HepG2 (cell line): ENCODE results near the gene BOD1L1. TPM values are rescaled to one million over a fixed set of nuclear protein-coding genes. Genes with fewer than 3 reads are reported as not detected.
A peak's percentile ranks its signal among the peaks of the same experiment; 100 is the strongest.

Experiments
- ATF1 ChIP-seq: IDR thresholded peaks from 2 replicates; pipeline ENCODE4 v1.6.1; 2016; ENCODE audit warnings: mild to moderate bottlenecking, control low read depth
- BCL6 ChIP-seq: IDR thresholded peaks from 2 replicates; pipeline ENCODE4 v1.6.1; 2016; ENCODE audit warnings: missing genetic modification reagents, missing compliant biosample characterization
- CSRNP1 ChIP-seq: sonication (generic); formaldehyde crosslinking; IDR thresholded peaks from 2 replicates; pipeline ENCODE4 v1.8.1; 2023; ENCODE audit warnings: mild to moderate bottlenecking, missing genetic modification reagents
- GABPA ChIP-seq, 2 experiments: IDR thresholded peaks; 2 replicates each; pipeline ENCODE4 v1.6.1; 2011 to 2016; ENCODE audit warnings: low read depth in 2 of 2, low read length in 1 of 2, missing biosample characterization in 1 of 2, missing genetic modification characterization in 1 of 2
- GMEB1 ChIP-seq: sonication (generic); formaldehyde crosslinking; IDR thresholded peaks from 2 replicates; pipeline ENCODE4 v1.5.1; 2020; ENCODE audit warnings: missing genetic modification reagents, mild to moderate bottlenecking, borderline replicate concordance
- HNF1B ChIP-seq: sonication (generic); formaldehyde crosslinking; IDR thresholded peaks from 2 replicates; pipeline ENCODE4 v1.5.1; 2020; ENCODE audit warnings: mild to moderate bottlenecking, moderate library complexity, missing genetic modification reagents
- MED1 ChIP-seq: sonication (generic); formaldehyde crosslinking; IDR thresholded peaks from 2 replicates; pipeline ENCODE4 v1.4.0; 2020; ENCODE audit warnings: missing genetic modification reagents
- POLR2AphosphoS5 ChIP-seq: IDR thresholded peaks from 2 replicates; pipeline ENCODE4 v1.6.1; 2012; ENCODE audit warnings: low read depth, low read length
- PTBP1 ChIP-seq: fragments of 200-400 bp; formaldehyde crosslinking; IDR thresholded peaks from 2 replicates; pipeline ENCODE4 v1.6.1; 2018; ENCODE audit warnings: low read length, low read depth; ENCODE audit not compliant: poor library complexity, severe bottlenecking
- RAD51 ChIP-seq: fragments of 450-650 bp; IDR thresholded peaks from 2 replicates; pipeline ENCODE4 v1.6.1; 2016; ENCODE audit warnings: borderline replicate concordance
- RFXAP ChIP-seq: sonication (generic); formaldehyde crosslinking; IDR thresholded peaks from 2 replicates; pipeline ENCODE4 v1.4.0; 2020; ENCODE audit warnings: missing genetic modification reagents, borderline replicate concordance
- TBX2 ChIP-seq: sonication (generic); formaldehyde crosslinking; IDR thresholded peaks from 2 replicates; pipeline ENCODE4 v1.5.0; 2020; ENCODE audit warnings: missing genetic modification reagents, mild to moderate bottlenecking, borderline replicate concordance
- THAP7 ChIP-seq: sonication (generic); formaldehyde crosslinking; IDR thresholded peaks from 2 replicates; pipeline ENCODE4 v1.8.1; 2023; ENCODE audit warnings: mild to moderate bottlenecking, missing genetic modification reagents
- UBTF ChIP-seq: sonication (generic); formaldehyde crosslinking; IDR thresholded peaks from 2 replicates; pipeline ENCODE4 v1.4.0; 2020; ENCODE audit warnings: mild to moderate bottlenecking, missing genetic modification reagents
- ZMAT3 ChIP-seq: sonication (generic); formaldehyde crosslinking; conservative IDR thresholded peaks from 2 replicates; pipeline ENCODE4 v1.7.0; 2021; ENCODE audit warnings: missing genetic modification reagents
- ZNF205 ChIP-seq: IDR thresholded peaks from 2 replicates; pipeline ENCODE4 v1.6.1; 2018; ENCODE audit warnings: missing biosample characterization, missing genetic modification reagents
- ZNF558 ChIP-seq: sonication (generic); formaldehyde crosslinking; IDR thresholded peaks from 2 replicates; pipeline ENCODE4 v1.9.0; 2022; ENCODE audit warnings: mild to moderate bottlenecking, missing genetic modification reagents, borderline replicate concordance
- ZNF773 ChIP-seq: sonication (generic); formaldehyde crosslinking; IDR thresholded peaks from 2 replicates; pipeline ENCODE4 v1.4.0; 2020; ENCODE audit warnings: missing genetic modification reagents, borderline replicate concordance
- ZNF781 ChIP-seq: sonication (generic); formaldehyde crosslinking; IDR thresholded peaks from 2 replicates; pipeline ENCODE4 v1.5.1; 2020; ENCODE audit warnings: borderline replicate concordance, mild to moderate bottlenecking, missing genetic modification reagents; ENCODE audit errors: not compliant biosample characterization
- polyA plus RNA-seq, 8 experiments: library from polyadenylated mRNA; depleted of rRNA in 3 of 8; stranded (reverse) in 7 of 8; unstranded in 1 of 8; fragments of >200 nt; fragmentation: Illumina TruSeq in 4 of 8; extraction: Trizol in 4 of 8; gene quantifications; 2 replicates each; pipeline versions ENCODE4 v1.2.1 to v1.2.3, GENCODE V29; 2011 to 2016; ENCODE audit warnings: low read depth in 4 of 8, missing spikeins in 1 of 8, mixed read lengths in 1 of 8; ENCODE audit not compliant: insufficient read depth in 1 of 8
- total RNA-seq, 5 experiments: library from RNA; depleted of rRNA; stranded (reverse); fragments of >200 nt; fragmentation: Illumina TruSeq; extraction: Trizol; gene quantifications; 2 replicates each; pipeline ENCODE4 v1.2.3, GENCODE V29; 2016; ENCODE audit warnings: low read depth in 1 of 5

The BOD1L1 gene
- total and polyA plus RNA-seq, 2 of the 13 experiments (the other 11 are each of a cell fraction or from before 2014, with no cell fraction given), result 11.7 to 17.9 TPM

- peak; percentile 83; the same call in 1 of the 2 replicates for TF ChIP-seq GMEB1 (CRISPR knock-in tag)
- TF ChIP-seq RAD51, result no peak
- TF ChIP-seq ZNF781 (CRISPR knock-in tag), result peak; percentile 68
- TF ChIP-seq HNF1B (CRISPR knock-in tag), result peak; percentile 84
- peak; percentile 89 for TF ChIP-seq ATF1 (CRISPR knock-in tag)
- peak; percentile 73; the same call in 1 of the 2 replicates for TF ChIP-seq CSRNP1 (CRISPR knock-in tag)
- TF ChIP-seq POLR2AphosphoS5, result peak; percentile 90
- TF ChIP-seq MED1 (CRISPR knock-in tag), result peak; percentile 60
- TF ChIP-seq ZNF773, result peak; percentile 56; the same call in 1 of the 2 replicates
- TF ChIP-seq BCL6 (CRISPR knock-in tag), result 0 out of 2 replicates have a peak, but pooled peaks have one; percentile 46
- TF ChIP-seq THAP7, result 0 out of 2 replicates have a peak, but pooled peaks have one; percentile 42
- TF ChIP-seq ZMAT3, result peak; percentile 56; the same call in 1 of the 2 replicates
- TF ChIP-seq UBTF (CRISPR knock-in tag), result peak; percentile 83
- TF ChIP-seq RFXAP (CRISPR knock-in tag), result peak; percentile 83
- peak; percentile 27; the same call in 1 of the 2 replicates for TF ChIP-seq ZNF558 (CRISPR knock-in tag)
- peak; percentile 95 for TF ChIP-seq GABPA (IDR thresholded peaks at IDR 0.05; ENCODE audit: low read depth, low read length)
- peak; percentile 96 for TF ChIP-seq GABPA (CRISPR knock-in tag; IDR thresholded peaks at IDR 0.05; ENCODE audit: low read depth)
- peak; percentile 57 for TF ChIP-seq ZNF205 (CRISPR knock-in tag)
- TF ChIP-seq TBX2 (CRISPR knock-in tag), result peak; percentile 78; the same call in 1 of the 2 replicates
- no peak for TF ChIP-seq PTBP1
These were observed at the start of gene BOD1L1 (continued) for GRCh38 chr4:13627606-13628311.
